Hematopoietic multipotent progenitor cell treated with erythropoietin and hydrocortisone succinate and interleukin-3 and kit ligand, for 15 days (in vitro differentiated cells): ENCODE results near the gene OR10G4.
"Not testable (repeated sequence)": the region's sequence is repeated elsewhere in the genome, so short reads cannot be mapped to it uniquely, and the experiment has no call there.

ENCODE experiments used
- DNase-seq: peaks from one replicate; pipeline ENCODE4 v3.0.0-alpha.2; 2015; ENCODE audit warnings: low spot score

Gene OR10G4, protein sequence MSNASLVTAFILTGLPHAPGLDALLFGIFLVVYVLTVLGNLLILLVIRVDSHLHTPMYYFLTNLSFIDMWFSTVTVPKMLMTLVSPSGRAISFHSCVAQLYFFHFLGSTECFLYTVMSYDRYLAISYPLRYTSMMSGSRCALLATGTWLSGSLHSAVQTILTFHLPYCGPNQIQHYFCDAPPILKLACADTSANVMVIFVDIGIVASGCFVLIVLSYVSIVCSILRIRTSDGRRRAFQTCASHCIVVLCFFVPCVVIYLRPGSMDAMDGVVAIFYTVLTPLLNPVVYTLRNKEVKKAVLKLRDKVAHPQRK

DNA sequence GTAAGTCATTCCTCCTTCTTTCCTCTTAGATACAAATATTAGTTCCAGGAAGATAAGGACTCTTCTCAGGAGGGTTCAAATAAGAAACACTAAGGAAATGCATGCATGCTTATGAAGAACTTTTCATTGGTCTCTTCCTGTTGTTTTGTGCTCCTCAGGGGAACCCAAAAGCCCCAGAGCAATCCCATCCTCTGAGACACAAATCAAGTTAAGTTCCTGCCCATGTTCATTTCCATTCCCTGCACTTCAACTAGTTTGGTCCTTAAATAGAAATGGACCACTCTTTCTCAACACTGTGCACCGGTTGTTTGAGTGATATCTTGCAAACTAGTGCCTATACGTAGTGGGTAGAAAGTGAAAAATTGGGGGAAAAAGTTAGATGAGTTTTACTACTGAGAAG, at the start of gene OR10G4:
Gene OR10G4, plus strand, starts transcription at position 301 of the 400 bp plus-strand sequence. CDS start 2,578 bp downstream, outside the sequence.
- no peak for DNase-seq

DNA sequence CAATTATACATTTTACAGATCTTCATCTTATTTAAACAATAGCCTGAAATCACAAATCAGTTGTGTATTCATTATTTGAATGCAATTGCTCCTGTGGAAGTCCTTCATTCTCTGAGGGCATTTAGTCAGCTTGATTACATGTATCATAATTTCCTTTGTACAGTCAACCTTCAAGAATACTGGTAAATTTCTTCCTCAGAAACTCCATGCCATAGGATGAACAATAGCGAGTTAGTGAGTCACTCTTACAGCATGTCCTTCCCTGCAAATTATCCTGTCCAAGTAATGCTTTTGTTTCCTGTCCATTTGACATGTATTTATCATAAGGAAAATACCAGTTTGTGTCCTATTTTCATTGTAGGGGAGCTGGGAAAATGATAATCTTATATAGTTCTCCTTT, 39.0 kb upstream of the OR10G4 start:
- DNase-seq: no peak

DNA sequence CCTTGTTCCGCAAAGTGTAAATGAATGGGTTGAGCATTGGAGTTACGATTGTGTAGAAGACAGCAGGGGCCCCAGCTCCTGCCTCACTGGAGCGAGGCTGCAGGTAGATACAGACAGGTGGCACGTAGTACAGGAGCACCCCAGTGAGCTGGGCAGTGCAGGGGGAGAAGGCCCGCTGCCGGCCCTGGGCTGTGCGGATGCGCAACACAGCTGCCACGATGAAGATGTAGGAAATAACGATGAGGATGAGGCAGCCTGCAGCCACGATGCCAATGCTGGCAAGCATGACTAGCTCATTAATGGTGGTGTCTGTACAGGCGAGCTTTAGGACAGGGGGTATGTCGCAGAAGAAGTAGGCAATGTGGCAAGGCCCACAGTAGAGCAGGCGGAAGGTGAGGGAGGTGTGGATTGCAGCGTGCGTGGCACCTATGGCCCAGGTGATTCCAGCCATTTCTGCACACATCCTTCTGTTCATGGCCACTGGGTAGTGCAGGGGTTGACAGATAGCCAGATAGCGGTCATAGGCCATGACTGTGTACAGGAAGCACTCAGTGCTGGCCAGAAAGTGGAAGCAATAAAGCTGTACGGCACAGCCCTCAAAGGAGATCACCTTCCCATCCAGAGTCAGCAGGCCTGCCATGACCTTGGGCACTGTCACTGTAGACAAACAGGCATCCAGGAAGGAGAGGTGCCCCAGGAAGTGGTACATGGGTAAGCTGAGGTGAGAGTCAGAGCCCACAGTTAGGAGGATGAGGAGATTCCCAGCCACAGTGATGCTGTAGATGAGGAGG, 35.8 kb upstream of the OR10G4 start:
- no peak for DNase-seq

DNA sequence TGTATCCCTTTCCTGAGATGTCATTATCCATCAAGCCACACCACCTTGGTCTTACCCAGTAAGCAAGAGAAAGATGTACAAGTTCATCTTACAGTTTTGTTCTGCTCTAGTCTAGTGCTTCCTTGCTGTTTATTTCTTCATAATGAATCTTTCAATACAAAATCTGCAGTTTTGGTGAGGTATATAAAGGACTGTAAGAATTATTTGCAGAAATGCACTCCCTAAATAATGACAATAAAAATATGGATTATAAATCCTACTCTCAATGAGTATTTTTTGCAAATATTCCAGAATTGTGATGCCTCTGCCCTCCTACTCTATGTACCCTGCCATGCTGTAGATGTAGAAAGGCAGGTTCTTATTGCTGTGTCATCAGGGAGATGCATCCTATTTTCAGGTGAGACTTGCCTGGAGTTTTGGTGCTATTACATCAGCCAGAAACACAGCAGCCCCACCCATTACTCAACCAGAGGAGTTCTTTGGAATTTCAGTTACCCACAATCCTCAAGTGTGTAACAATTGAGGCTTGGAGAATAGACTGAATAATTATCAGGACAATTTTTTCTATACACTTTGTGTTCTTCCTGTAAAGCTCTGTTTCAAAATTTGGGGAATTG, 35.0 kb upstream of the OR10G4 start, which contains the start of gene OR10S1:
Gene OR10S1, minus strand, starts transcription at position 51 of the 617 bp plus-strand sequence. CDS start 117 bp downstream, outside the sequence.
- no peak for DNase-seq

DNA sequence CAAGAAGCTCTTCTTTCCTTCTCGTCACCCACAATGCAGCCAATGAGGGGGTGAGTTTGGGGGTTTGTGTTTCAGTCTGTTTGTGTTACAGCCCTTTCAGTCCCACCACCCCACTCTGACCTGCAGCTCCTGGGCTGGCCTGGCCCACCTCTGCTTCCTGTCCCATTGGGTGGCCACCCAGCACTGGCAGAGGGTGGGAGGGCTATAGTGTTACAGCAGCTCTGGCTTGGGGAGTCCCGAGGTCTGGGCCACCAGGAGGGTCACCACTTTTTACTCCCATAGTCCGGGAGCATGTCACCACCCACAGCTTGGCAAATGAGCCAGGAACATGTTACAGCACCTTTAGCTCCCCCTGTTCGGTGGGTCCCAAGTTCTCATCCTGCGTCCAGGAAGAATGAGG, 33.5 kb upstream of the OR10G4 start:
- DNase-seq: no peak

DNA sequence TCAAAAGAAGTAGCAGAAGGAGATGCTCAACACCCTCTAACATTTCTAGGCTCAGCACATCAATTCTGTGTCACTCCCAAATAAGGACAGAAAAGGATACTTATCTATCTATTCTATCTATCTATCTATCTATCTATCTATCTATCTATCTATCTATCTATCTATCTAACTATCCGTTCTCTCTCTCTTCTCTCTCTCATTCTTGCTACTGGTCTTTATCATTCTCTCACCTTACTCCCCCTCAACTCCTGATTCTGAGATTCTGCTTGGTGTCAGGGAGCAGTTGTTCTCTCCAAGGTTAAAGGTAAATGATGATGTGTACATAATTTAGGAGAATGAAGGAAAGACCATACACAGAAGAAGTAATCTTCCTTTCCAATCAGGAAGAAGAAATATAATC, 17.7 kb upstream of the OR10G4 start, which contains the start of gene OR10G6:
Gene OR10G6, minus strand, starts transcription at position 43 of the 400 bp plus-strand sequence. Its CDS starts 0 bp downstream, at position 43.
- DNase-seq: no peak

DNA sequence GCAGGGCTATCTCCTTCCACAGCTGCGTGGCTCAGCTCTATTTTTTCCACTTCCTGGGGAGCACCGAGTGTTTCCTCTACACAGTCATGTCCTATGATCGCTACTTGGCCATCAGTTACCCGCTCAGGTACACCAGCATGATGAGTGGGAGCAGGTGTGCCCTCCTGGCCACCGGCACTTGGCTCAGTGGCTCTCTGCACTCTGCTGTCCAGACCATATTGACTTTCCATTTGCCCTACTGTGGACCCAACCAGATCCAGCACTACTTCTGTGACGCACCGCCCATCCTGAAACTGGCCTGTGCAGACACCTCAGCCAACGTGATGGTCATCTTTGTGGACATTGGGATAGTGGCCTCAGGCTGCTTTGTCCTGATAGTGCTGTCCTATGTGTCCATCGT, 3.0 kb downstream of the OR10G4 start:
- not testable (repeated sequence) for DNase-seq

DNA sequence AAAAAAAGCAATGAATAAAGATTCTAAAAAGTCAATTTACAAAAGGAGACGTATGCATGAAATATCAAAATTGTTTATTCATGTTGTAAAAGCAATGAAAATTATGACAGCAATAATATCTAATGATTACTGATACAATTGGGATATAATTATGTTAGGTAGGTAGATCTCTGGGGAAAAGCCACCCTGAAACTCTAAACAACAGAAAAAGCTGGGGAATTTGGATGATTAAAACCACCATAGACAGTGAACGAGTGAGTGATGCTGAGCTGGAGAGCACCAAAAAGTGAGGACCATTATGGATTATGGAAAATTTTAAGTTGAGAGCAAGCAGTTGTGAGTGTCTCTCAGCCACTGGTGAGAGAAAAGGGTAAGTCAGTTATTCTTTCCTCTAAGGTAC, 13.7 kb downstream of the OR10G4 start, which contains the start of gene OR10G8:
Gene OR10G8, plus strand, starts transcription at position 301 of the 400 bp plus-strand sequence. CDS start 2,825 bp downstream, outside the sequence.
- DNase-seq: no peak

DNA sequence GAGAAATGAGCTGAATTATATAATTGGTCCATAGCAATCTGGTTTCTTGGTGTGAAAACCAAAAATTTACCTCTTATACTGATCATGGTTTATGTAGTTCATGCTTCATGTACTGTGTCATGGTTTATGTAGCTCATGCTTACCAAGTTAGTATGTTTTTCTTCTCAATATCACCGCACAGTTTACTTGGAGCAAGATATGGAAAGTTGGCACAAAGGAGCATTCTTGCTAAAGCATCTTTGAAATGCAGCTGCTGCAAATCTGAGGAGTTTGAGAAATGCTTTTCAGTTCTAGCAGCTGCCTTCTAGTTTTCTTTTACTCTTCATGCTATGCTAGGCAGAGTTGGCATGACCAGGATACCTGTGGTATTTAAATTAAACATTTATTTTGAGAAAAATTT, 23.9 kb downstream of the OR10G4 start:
- no peak for DNase-seq

DNA sequence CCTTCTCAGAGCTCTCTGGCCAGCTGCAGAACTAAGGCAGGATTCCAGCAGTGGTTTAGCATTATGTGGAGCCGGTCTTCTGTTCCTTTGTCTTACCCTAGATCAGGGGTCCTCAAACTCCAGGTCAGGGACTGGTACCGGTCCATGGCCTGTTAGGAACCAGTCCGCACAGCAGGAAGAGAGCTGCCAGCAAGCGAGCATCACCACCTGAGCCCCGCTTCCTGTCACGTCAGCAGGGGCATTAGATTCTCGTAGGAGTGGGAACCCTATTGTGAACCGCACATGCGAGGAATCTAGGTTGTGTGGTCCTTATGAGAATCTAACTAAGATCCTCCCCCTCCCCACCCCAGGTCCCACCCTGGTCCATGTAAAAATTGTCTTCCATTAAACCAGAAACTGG, 26.8 kb downstream of the OR10G4 start:
- DNase-seq: no peak

DNA sequence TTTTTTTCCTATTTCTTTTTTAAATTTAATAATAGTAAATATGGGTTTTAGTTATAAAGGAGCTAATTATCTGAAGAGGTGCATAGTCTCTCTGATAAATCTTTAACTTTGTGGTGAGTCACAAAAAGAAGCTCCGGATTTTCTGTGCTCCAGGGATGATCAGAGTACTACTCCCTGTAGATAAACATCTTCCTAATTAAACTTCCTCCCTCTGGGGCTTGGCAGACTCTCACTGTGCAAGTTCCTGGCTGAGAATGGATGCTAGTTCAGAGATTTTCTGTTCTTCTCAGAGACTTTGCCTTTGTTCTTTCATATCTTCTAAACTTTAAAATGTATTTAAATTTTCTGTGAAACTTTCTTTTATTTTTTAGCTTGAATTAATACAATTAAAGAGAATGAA, 28.5 kb downstream of the OR10G4 start, which contains the start of gene OR10G7:
Gene OR10G7, minus strand, starts transcription at position 72 of the 400 bp plus-strand sequence. CDS start 2,324 bp downstream, outside the sequence.
- DNase-seq: no peak

DNA sequence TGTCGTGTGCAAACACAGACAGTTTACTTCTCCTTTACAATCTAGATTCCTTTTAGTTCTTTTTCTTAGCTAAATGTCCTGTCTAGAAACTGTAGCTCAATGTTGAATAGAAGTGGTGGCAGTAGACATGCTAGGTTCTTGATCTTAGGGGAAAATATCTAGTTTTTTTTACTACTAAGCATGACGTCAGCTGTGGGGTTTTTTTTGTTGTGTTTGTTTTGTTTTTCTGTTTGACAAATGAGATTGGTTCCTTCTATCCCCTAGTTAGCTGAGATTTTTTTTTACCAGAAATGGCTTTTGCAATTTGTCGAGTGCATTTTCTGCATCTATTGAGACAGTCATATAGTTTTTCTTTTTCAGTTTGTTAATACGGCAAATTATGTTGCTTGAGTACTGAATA, 30.6 kb downstream of the OR10G4 start:
- DNase-seq: no peak

DNA sequence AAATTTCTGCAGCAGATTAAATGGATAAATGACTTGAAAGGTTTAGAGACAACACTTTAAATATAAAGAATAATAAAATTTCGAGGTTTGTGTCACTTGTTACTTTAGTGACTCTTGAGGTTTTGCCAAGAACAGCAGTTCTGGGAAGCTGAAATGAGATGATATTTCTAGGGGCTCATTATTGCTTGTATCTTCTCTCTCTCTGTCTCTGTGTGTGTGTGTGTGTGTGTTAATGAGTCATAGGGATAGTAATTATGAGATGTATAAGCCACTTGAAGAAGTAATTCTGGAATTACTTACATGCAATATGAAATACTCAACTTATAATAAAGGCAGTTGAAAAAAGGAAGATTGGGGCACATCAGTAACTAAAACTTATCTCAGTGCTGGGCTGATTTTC, 38.0 kb downstream of the OR10G4 start:
- DNase-seq: no peak

DNA sequence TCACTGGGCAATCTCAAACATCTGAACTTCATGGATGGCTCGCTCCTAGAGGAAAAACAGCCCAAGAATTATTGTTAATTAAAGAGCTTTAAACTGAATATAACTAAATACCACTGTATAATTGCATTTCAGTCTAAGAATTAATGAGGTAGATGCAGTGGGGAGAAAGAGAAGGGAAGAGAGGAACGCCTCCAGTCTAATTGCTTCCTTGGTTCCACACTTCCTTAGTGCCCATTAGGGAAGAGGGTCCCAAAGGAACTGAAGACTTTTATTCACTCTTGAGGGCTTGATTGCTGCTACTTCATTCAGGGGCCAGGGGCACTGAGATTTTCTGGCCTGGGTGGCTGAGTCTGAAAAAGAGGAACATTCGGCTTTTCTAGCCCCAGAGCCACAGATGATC, 40.2 kb downstream of the OR10G4 start:
- no peak for DNase-seq
